Stimulated activated CD8-positive, alpha-beta memory T cell treated with anti-CD3 and anti-CD28 coated beads, Interleukin-2, amount 100 ng/mL, for 1 hour (primary cell): ENCODE data around the gene QRICH1.
"Not testable (repeated sequence)": the region's sequence is repeated elsewhere in the genome, so short reads cannot be mapped to it uniquely, and the experiment has no call there.

Experiments
- DNase-seq, 2 donors: peaks; one replicate each; pipeline ENCODE4 v3.0.0-alpha.2; 2020; ENCODE audit warnings: low read depth in 2 of 2

QRICH1 gene

GRCh38 chr3:49017971-49018706, 75.7 kb downstream of the QRICH1 start, which contains the start of gene DALRD3:
DALRD3 (minus strand) TSS chr3:49018580; CDS start chr3:49018564, 16 bp downstream.
- peak in 1 of 2 donors; percentile 39 for DNase-seq

GRCh38 chr3:49017229-49017970, 76.5 kb downstream of the QRICH1 start:
- no peak for DNase-seq

- no peak for DNase-seq
Observed at GRCh38 chr3:49016414-49017228, 77.2 kb downstream of the QRICH1 start.

GRCh38 chr3:49015765-49016164, 78.1 kb downstream of the QRICH1 start:
- no peak for DNase-seq

GRCh38 chr3:49015072-49015471, 78.8 kb downstream of the QRICH1 start:
- no peak for DNase-seq

GRCh38 chr3:49013738-49014660, 79.9 kb downstream of the QRICH1 start:
- DNase-seq = no peak

- DNase-seq = no peak
Observed at GRCh38 chr3:49013113-49013737, 80.6 kb downstream of the QRICH1 start.

- DNase-seq = no peak
Observed at GRCh38 chr3:49012441-49013017, 81.3 kb downstream of the QRICH1 start.

GRCh38 chr3:49009396-49009795, 84.5 kb downstream of the QRICH1 start:
- no peak for DNase-seq

- DNase-seq = not testable (repeated sequence)
Observed at GRCh38 chr3:49008627-49009026, 85.2 kb downstream of the QRICH1 start.

GRCh38 chr3:49007771-49008528, 85.9 kb downstream of the QRICH1 start:
- DNase-seq = peak; percentile 68 to 85

GRCh38 chr3:49007068-49007770, 86.7 kb downstream of the QRICH1 start, which contains the start of gene WDR6:
WDR6 (plus strand) TSS chr3:49007391; CDS start chr3:49007432, 41 bp downstream.
- DNase-seq = peak; percentile 94

GRCh38 chr3:49006408-49007067, 87.3 kb downstream of the QRICH1 start:
- DNase-seq = no peak

- DNase-seq = no peak
Observed at GRCh38 chr3:49005998-49006397, 87.9 kb downstream of the QRICH1 start.

- DNase-seq = no peak
Observed at GRCh38 chr3:49005303-49005680, 88.6 kb downstream of the QRICH1 start.

GRCh38 chr3:49004352-49005302, 89.2 kb downstream of the QRICH1 start:
- no peak for DNase-seq

GRCh38 chr3:49001155-49001554, 92.7 kb downstream of the QRICH1 start:
- DNase-seq = no peak
